ENCODE results near the gene LRRC28.

LRRC28 gene

GRCh38 chr15:99402014-99402729 lies 150.9 kb downstream of the LRRC28 start:
- no peak for DNase-seq

- DNase-seq: no peak
Measured at GRCh38 chr15:99403597-99403996, 152.3 kb downstream of the LRRC28 start.

GRCh38 chr15:99404454-99404853 lies 153.2 kb downstream of the LRRC28 start:
- no peak for DNase-seq

- DNase-seq: no peak
Measured at GRCh38 chr15:99406120-99406519, 154.8 kb downstream of the LRRC28 start.

- DNase-seq: no peak
Measured at GRCh38 chr15:99406716-99407487, 155.6 kb downstream of the LRRC28 start.

GRCh38 chr15:99407716-99408115 lies 156.4 kb downstream of the LRRC28 start:
- no peak for DNase-seq

GRCh38 chr15:99408236-99409096 lies 157.2 kb downstream of the LRRC28 start:
- DNase-seq: no peak

- DNase-seq: peak; percentile 49
Measured at GRCh38 chr15:99409097-99409473, 157.8 kb downstream of the LRRC28 start.

GRCh38 chr15:99409560-99409959 lies 158.3 kb downstream of the LRRC28 start:
- DNase-seq: no peak

GRCh38 chr15:99410477-99410876 lies 159.2 kb downstream of the LRRC28 start:
- no peak for DNase-seq

GRCh38 chr15:99411234-99411633 lies 160.0 kb downstream of the LRRC28 start:
- no peak for DNase-seq

GRCh38 chr15:99412082-99412481 lies 160.8 kb downstream of the LRRC28 start:
- no peak for DNase-seq

GRCh38 chr15:99412626-99413025 lies 161.3 kb downstream of the LRRC28 start:
- DNase-seq: no peak

GRCh38 chr15:99413955-99414754 lies 162.9 kb downstream of the LRRC28 start:
- no peak for DNase-seq

- DNase-seq: no peak
Measured at GRCh38 chr15:99414755-99415731, 163.8 kb downstream of the LRRC28 start.

GRCh38 chr15:99416191-99417188 lies 165.2 kb downstream of the LRRC28 start:
- DNase-seq: no peak

GRCh38 chr15:99421172-99421656 lies 169.9 kb downstream of the LRRC28 start:
- no peak for DNase-seq

GRCh38 chr15:99421758-99422157 lies 170.5 kb downstream of the LRRC28 start:
- DNase-seq: no peak

GRCh38 chr15:99423186-99424130 lies 172.2 kb downstream of the LRRC28 start:
- DNase-seq: no peak
